B cell (primary cell): Measurements from ENCODE around the gene RING1. TPM values are rescaled to one million over a fixed set of nuclear protein-coding genes. Genes with fewer than 3 reads are reported as not detected.
"Not testable (repeated sequence)": the region's sequence is repeated elsewhere in the genome, so short reads cannot be mapped to it uniquely, and the experiment has no call there.

ENCODE experiments used
- ATAC-seq: fragments of 200-7000 bp; cut with Tn5 transposase; one replicate; pipeline ENCODE4 v1.10.0; 2021; ENCODE audit warnings: low read depth, mild to moderate bottlenecking, moderate number of reproducible peaks, moderate library complexity
- CTCF ChIA-PET: fragments of 350-600 bp; sonication (Branson Sonifier 250); formaldehyde crosslinking; loops from one replicate; lab custom pipeline; 2021; ENCODE audit warnings: antibody characterized with exemption, inconsistent platforms; lab: Charles Lee
- POLR2A ChIA-PET: fragments of 350-600 bp; sonication (Branson Sonifier 250); formaldehyde crosslinking; loops from one replicate; lab custom pipeline; 2021; ENCODE audit warnings: antibody characterized with exemption; lab: Charles Lee
- DNase-seq: peaks from one replicate; pipeline ENCODE4 v3.0.0; 2013
- H2AFZ ChIP-seq: 2 replicates; pipeline ENCODE4 v1.6.1; 2012; ENCODE audit warnings: mild to moderate bottlenecking, low read depth, low read length; ENCODE audit not compliant: insufficient read depth, poor library complexity, severe bottlenecking
- H3K27ac ChIP-seq, 2 donors: 1 replicate in 1 of 2; 2 replicates in 1 of 2; pipeline ENCODE4 v1.5.1; 2012 to 2013; ENCODE audit warnings: low read length in 2 of 2, mild to moderate bottlenecking in 2 of 2, moderate library complexity in 1 of 2
- H3K27me3 ChIP-seq, 4 experiments: fragments of 200-600 bp in 1 of 4; sonication (generic) in 1 of 4; replicated peaks in 1 of 4; 1 replicate in 2 of 4; 2 replicates in 2 of 4; pipeline versions ENCODE4 v1.6.1 to v1.7.0; 2013 to 2016; ENCODE audit warnings: low read length in 3 of 4, mild to moderate bottlenecking in 2 of 4, mixed read lengths in 1 of 4, moderate library complexity in 1 of 4; ENCODE audit not compliant: insufficient read depth in 4 of 4, control insufficient read depth in 3 of 4; ENCODE audit errors: control extremely low read depth in 1 of 4
- H3K36me3 ChIP-seq, 2 experiments: replicated peaks in 1 of 2; 1 replicate in 1 of 2; 2 replicates in 1 of 2; pipeline versions ENCODE4 v1.6.1 to v1.7.1; 2013; ENCODE audit warnings: low read length in 1 of 2; ENCODE audit not compliant: insufficient read depth in 2 of 2, control insufficient read depth in 1 of 2; ENCODE audit errors: control extremely low read depth in 1 of 2, extremely low read depth in 1 of 2
- H3K4me1 ChIP-seq, 2 donors: fragments of 200-600 bp in 1 of 2; sonication (generic) in 1 of 2; 1 replicate in 1 of 2; 2 replicates in 1 of 2; pipeline versions ENCODE4 v1.5.1 to v1.6.1; 2013 to 2017; ENCODE audit warnings: low read length in 2 of 2; ENCODE audit not compliant: control insufficient read depth in 2 of 2, insufficient read depth in 2 of 2
- H3K4me2 ChIP-seq: replicated peaks from 2 replicates; pipeline ENCODE3; 2012; ENCODE audit warnings: mild to moderate bottlenecking, low read depth, low read length; ENCODE audit not compliant: poor library complexity, severe bottlenecking
- H3K4me3 ChIP-seq, 5 experiments: fragments of 200-600 bp in 1 of 5; sonication (generic) in 1 of 5; 1 replicate in 3 of 5; 2 replicates in 2 of 5; pipeline versions ENCODE4 v1.5.1 to v1.7.0; 2011 to 2016; ENCODE audit warnings: low read length in 4 of 5, mild to moderate bottlenecking in 4 of 5, low read depth in 2 of 5, control low read depth in 1 of 5, moderate library complexity in 1 of 5; ENCODE audit not compliant: insufficient read depth in 1 of 5; ENCODE audit errors: control extremely low read depth in 1 of 5, extremely low read depth in 1 of 5
- H3K79me2 ChIP-seq: fragments of 200-600 bp; sonication (generic); one replicate; pipeline ENCODE4 v1.6.0; 2016; ENCODE audit warnings: low read length; ENCODE audit not compliant: control insufficient read depth, insufficient read depth
- H3K9ac ChIP-seq: fragments of 200-600 bp; sonication (generic); 2 replicates; pipeline ENCODE4 v1.6.1; 2017; ENCODE audit warnings: mild to moderate bottlenecking, low read length, moderate library complexity
- H3K9me3 ChIP-seq, 3 donors: one replicate each; pipeline versions ENCODE4 v1.6.1 to v1.7.1; 2013; ENCODE audit warnings: low read length in 2 of 3; ENCODE audit not compliant: control insufficient read depth in 2 of 3, insufficient read depth in 1 of 3; ENCODE audit errors: control extremely low read depth in 1 of 3
- H4K20me1 ChIP-seq: 2 replicates; pipeline ENCODE4 v1.6.0; 2012; ENCODE audit warnings: mild to moderate bottlenecking, low read length; ENCODE audit not compliant: insufficient read depth, control insufficient read depth, poor library complexity, severe bottlenecking
- H3K27ac Mint-ChIP-seq: one replicate; pipeline ENCODE4 v1.8.0; 2021; ENCODE audit warnings: mixed read lengths
- H3K27me3 Mint-ChIP-seq: one replicate; pipeline ENCODE4 v1.8.0; 2021; ENCODE audit warnings: mixed read lengths
- H3K4me1 Mint-ChIP-seq: one replicate; pipeline ENCODE4 v1.8.0; 2021; ENCODE audit warnings: mixed read lengths
- H3K4me3 Mint-ChIP-seq: one replicate; pipeline ENCODE4 v1.8.0; 2021; ENCODE audit warnings: mixed read lengths
- H3K9me3 Mint-ChIP-seq: one replicate; pipeline ENCODE4 v1.8.0; 2022; ENCODE audit warnings: mixed read lengths; ENCODE audit not compliant: insufficient read depth
- CTCF ChIP-seq: fragments of 200-600 bp; IDR thresholded peaks from one replicate; pipeline ENCODE4 v1.8.0; 2022; ENCODE audit warnings: antibody characterized with exemption, mild to moderate bottlenecking
- EZH2 ChIP-seq: IDR thresholded peaks from 2 replicates; pipeline ENCODE4 v1.6.1; 2012; ENCODE audit warnings: borderline replicate concordance, low read depth, mild to moderate bottlenecking, moderate library complexity, low read length; ENCODE audit not compliant: insufficient read depth, poor library complexity, severe bottlenecking
- WGBS: methylation state at CpG from one replicate; pipeline ENCODE4 v1.1.5; 2013; ENCODE audit warnings: missing lambda C conversion rate; ENCODE audit not compliant: insufficient coverage; 5-methylcytosine and 5-hydroxymethylcytosine counted together
- intact Hi-C: fragments of 100-400 bp; cut with micrococcal nuclease; formaldehyde crosslinking; loops from one replicate; pipeline ENCODE4 v1.10.0; 2022
- polyA plus RNA-seq: library from polyadenylated mRNA; depleted of rRNA; stranded (reverse); fragments of >200 nt; gene quantifications from 2 replicates; pipeline ENCODE4 v1.2.3, GENCODE V29; 2012
- total RNA-seq, 2 donors: library from RNA; stranded (reverse); fragments of 120-200 nt in 1 of 2; gene quantifications; 1 replicate in 1 of 2; 2 replicates in 1 of 2; pipeline versions ENCODE4 v1.2.3 to v1.2.4, GENCODE V29; 2013 to 2022

Gene RING1
- total and polyA plus RNA-seq, 2 donors (not counting 1 experiment from before 2014, with no cell fraction given) = 37.1 to 44.2 TPM

GRCh38 chr6:33217246-33217645 lies 8.9 kb downstream of the RING1 start:
- H3K27me3 Mint-ChIP-seq = peaks cover 55% of the 10 kb centered on the region
- H3K27ac Mint-ChIP-seq = no peak overlapping the region
- peaks cover 0 to 44% (median 13%) of the 10 kb centered on the region in 4 experiments for H3K27me3 ChIP-seq

GRCh38 chr6:33217681-33218080 lies 9.4 kb downstream of the RING1 start:
- TF ChIP-seq EZH2 (no peak), CTCF (no peak)
- Histone ChIP-seq H2AFZ (no peak overlapping the region), H3K27ac (no peak overlapping the region), H3K4me2 (no peak overlapping the region), H3K79me2 (no peaks in the 10 kb centered on the region), H3K9me3 (peaks cover 0 to 8% (median 1%) of the 10 kb centered on the region in 3 donors), H3K27me3 (peaks cover 0 to 40% (median 14%) of the 10 kb centered on the region in 4 experiments), H4K20me1 (no peaks in the 10 kb centered on the region), H3K4me3 (no peak overlapping the region), H3K9ac (no peak overlapping the region), H3K36me3 (no peaks in the 10 kb centered on the region), H3K4me1 (peaks cover 11 to 13% of the 10 kb centered on the region in 2 donors)
- ATAC-seq = no peak
- intact Hi-C loops = no loop called here
- Mint-ChIP-seq H3K27me3 (peaks cover 57% of the 10 kb centered on the region), H3K4me1 (peaks cover 16% of the 10 kb centered on the region), H3K4me3 (no peak overlapping the region), H3K27ac (no peak overlapping the region), H3K9me3 (no peaks in the 10 kb centered on the region)
- no peak for DNase-seq
- WGBS = 64% methylated on average over 1 of the region's 3 CpGs
- POLR2A ChIA-PET = no interaction called here
- CTCF ChIA-PET = no interaction called here

More at GRCh38 chr6:33217246-33217645, 8.9 kb downstream of the RING1 start:
- Histone ChIP-seq H3K36me3 (no peaks in the 10 kb centered on the region), H3K4me3 (no peak overlapping the region), H3K9ac (no peak overlapping the region), H4K20me1 (no peaks in the 10 kb centered on the region), H3K4me2 (no peak overlapping the region), H3K79me2 (no peaks in the 10 kb centered on the region), H3K9me3 (peaks cover 0 to 8% (median 0%) of the 10 kb centered on the region in 3 donors), H3K27ac (no peak overlapping the region), H2AFZ (no peak overlapping the region), H3K4me1 (peaks cover 14 to 15% of the 10 kb centered on the region in 2 donors)
- CTCF ChIA-PET = no interaction called here
- WGBS = 100% methylated on average over 2 of the region's 6 CpGs
- H3K4me3 Mint-ChIP-seq = no peak overlapping the region
- no peaks in the 10 kb centered on the region for H3K9me3 Mint-ChIP-seq
- ATAC-seq = no peak
- intact Hi-C loops = no loop called here
- no peak for TF ChIP-seq CTCF
- DNase-seq = no peak
- POLR2A ChIA-PET = no interaction called here
- H3K4me1 Mint-ChIP-seq = peaks cover 19% of the 10 kb centered on the region

DNA sequence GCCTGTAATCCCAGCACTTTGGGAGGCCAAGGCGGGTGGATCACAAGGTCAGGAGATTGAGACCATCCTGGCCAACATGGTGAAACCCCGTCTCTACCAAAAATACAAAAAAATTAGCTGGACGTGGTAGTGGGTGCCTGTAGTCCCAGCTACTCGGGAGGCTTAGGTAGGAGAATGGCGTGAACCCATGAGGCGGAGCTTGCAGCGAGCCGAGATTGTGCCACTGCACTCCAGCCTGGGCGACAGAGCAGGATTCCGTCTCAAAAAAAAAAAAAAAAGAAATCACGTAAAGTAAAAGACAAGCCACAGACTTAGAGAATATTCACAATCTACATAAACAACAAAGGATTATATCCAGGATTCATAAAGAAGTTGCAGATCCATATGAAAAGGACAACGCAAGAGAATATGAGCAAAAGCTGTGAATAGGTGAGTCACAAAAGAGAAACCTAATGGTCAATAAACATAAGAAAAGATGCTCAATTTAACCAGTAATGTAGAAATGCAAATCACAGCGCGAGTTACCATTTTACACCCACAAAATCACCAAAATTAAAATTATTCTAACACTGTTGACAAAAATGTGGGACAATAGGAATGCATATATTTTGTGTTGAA lies 18.3 kb downstream of the RING1 start:
- H3K4me1 ChIP-seq, DNase-seq, H3K9ac ChIP-seq, H3K36me3 ChIP-seq, H3K4me3 ChIP-seq, H3K4me2 ChIP-seq, H3K4me1 Mint-ChIP-seq, H4K20me1 ChIP-seq, H3K9me3 ChIP-seq, ATAC-seq, H3K27ac ChIP-seq, POLR2A ChIA-PET, intact Hi-C loops, H3K27ac Mint-ChIP-seq, H3K4me3 Mint-ChIP-seq, H3K9me3 Mint-ChIP-seq, H3K79me2 ChIP-seq, H2AFZ ChIP-seq: not testable (repeated sequence)
- CTCF ChIA-PET = interaction anchor here (0.6 to 1.1 kb wide), 2 partner anchors 21 to 101 kb away, joined by 3 to 4 read pairs; no protein-coding TSS in a partner anchor
- H3K27me3 ChIP-seq = peaks cover 0 to 16% (median 8%) of the 10 kb centered on the region in 4 experiments
- WGBS = 100% methylated on average over 1 of the region's 14 CpGs
- H3K27me3 Mint-ChIP-seq = peaks cover 44% of the 10 kb centered on the region
